OCI-LY3 (cell line): ENCODE results near the gene FASTKD1.

Source experiments
- CTCF ChIP-seq: fragments of 200-600, 300-600 bp; sonication (generic); IDR thresholded peaks from 2 replicates; pipeline ENCODE4 v1.5.1; 2014; ENCODE audit warnings: antibody characterized with exemption, low read length, low read depth
- EZH2phosphoT487 ChIP-seq: fragments of 200-600 bp; shearing (Covaris generic); IDR thresholded peaks from 2 replicates; pipeline ENCODE4 v1.6.1; 2018; ENCODE audit warnings: antibody characterized with exemption, mixed run types, low read depth

DNA sequence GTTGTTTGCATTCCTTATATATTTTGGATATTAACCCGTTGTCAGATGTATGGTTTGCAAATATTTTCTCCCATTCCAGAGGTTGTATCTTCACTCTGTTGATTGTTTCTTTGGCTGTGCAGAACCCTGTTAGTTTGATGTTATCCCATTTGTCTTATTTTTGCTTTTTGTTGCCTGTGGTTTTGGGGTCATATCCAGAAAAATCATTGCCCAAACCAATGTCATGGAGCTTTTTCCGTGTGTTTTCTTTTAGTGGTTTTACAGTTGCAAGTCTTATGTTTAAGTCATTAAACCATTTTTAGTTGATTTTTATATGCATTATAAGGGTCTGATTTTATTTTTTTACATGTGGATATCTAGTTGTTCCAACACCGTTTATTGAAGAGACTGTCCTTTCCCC is 46.3 kb upstream of the FASTKD1 start:
- TF ChIP-seq CTCF (no peak), EZH2phosphoT487 (no peak)
